Heart left ventricle (tissue), 16 donors: ENCODE data around the gene MRPL47. TPM values are rescaled to one million over a fixed set of nuclear protein-coding genes. Genes with fewer than 3 reads are reported as not detected.

Experiments
- ATAC-seq, 4 donors: fragments of 200-7000 bp; cut with Tn5 transposase; one replicate each; pipeline ENCODE4 v1.9.1; 2020 to 2022; ENCODE audit warnings: moderate library complexity in 4 of 4, mild to moderate bottlenecking in 3 of 4, moderate number of reproducible peaks in 1 of 4
- DNase-seq, 5 donors: peaks; one replicate each; pipeline ENCODE4 v3.0.0-alpha.2; 2020
- H3K27ac ChIP-seq, 12 donors: fragments of 200-600 bp; sonication (generic) in 4 of 12; one replicate each; pipeline versions ENCODE4 v1.5.0 to v1.8.0; 2016 to 2022; ENCODE audit warnings: mild to moderate bottlenecking in 2 of 12
- H3K27me3 ChIP-seq, 9 donors: fragments of 200-600 bp; sonication (generic) in 2 of 9; one replicate each; pipeline versions ENCODE4 v1.5.1 to v1.8.0; 2016 to 2022; ENCODE audit warnings: mild to moderate bottlenecking in 3 of 9
- H3K36me3 ChIP-seq, 9 donors: fragments of 200-600 bp; sonication (generic) in 2 of 9; one replicate each; pipeline versions ENCODE4 v1.5.0 to v1.8.0; 2018 to 2022; ENCODE audit warnings: mild to moderate bottlenecking in 2 of 9
- H3K4me1 ChIP-seq, 12 donors: fragments of 200-600 bp; sonication (generic) in 4 of 12; one replicate each; pipeline versions ENCODE4 v1.5.0 to v1.8.0; 2016 to 2022; ENCODE audit warnings: mild to moderate bottlenecking in 3 of 12
- H3K4me3 ChIP-seq, 12 donors: fragments of 200-600 bp; sonication (generic) in 4 of 12; one replicate each; pipeline versions ENCODE4 v1.5.0 to v1.8.0; 2017 to 2022; ENCODE audit warnings: mild to moderate bottlenecking in 9 of 12, moderate library complexity in 4 of 12
- H3K9me3 ChIP-seq, 12 donors: fragments of 200-600 bp; sonication (generic) in 4 of 12; one replicate each; pipeline versions ENCODE4 v1.5.0 to v1.8.0; 2016 to 2022; ENCODE audit warnings: mild to moderate bottlenecking in 1 of 12
- POLR2A ChIP-seq, 2 donors: fragments of 450-650 bp; IDR thresholded peaks; one replicate each; pipeline ENCODE4 v1.6.1; 2017; ENCODE audit warnings: antibody characterized with exemption in 2 of 2, mild to moderate bottlenecking in 2 of 2, moderate library complexity in 2 of 2
- WGBS, 4 donors: extraction: QIAGEN DNeasy Blood & Tissue Kit in 2 of 4; methylation state at CpG; one replicate each; pipeline versions ENCODE4 v1.1.5 to v1.1.7; 2013 to 2018; 5-methylcytosine and 5-hydroxymethylcytosine counted together
- intact Hi-C, 10 donors: fragments of 100-400 bp; cut with DNase I; formaldehyde crosslinking; loops; one replicate each; pipeline versions ENCODE4 v1.11.1 to v1.14.2; 2022
- long read RNA-seq, 3 donors: library from polyadenylated mRNA; unstranded; transcript quantifications; one replicate each; pipeline ENCODE4 v2.0.0, GENCODE V29; 2020 to 2021
- polyA plus RNA-seq, 2 donors: library from polyadenylated mRNA; stranded (reverse); fragments of 200-250 nt; gene quantifications; one replicate each; pipeline ENCODE4 v1.2.3, GENCODE V29; 2013
- total RNA-seq, 9 donors: library from RNA; depleted of rRNA in 2 of 9; stranded (reverse); fragments of >200 nt in 2 of 9; fragmentation: NEBNext Ultra II Directional in 3 of 9; extraction: Animal tissue kit (Norgen Biotek cat#: 25700) in 3 of 9; gene quantifications; one replicate each; pipeline versions ENCODE4 v1.1.0 to v1.2.4, GENCODE V29; 2016 to 2023
- TF ChIP-seq, protein P1 (sequence below), 12 donors: fragments of 200-600 bp; sonication (generic) in 4 of 12; IDR thresholded peaks; one replicate each; pipeline versions ENCODE4 v1.5.0 to v1.8.0; 2018 to 2022; ENCODE audit warnings: antibody characterized with exemption in 12 of 12, mild to moderate bottlenecking in 5 of 12
- donor health status: ischemic (EF 13 %, LVEDD 7.1; RV severe dilation, severe dysfunction).
- donor health status: healthy with polysubstance abuse.
- donor health status: DM: no; HTN: yes; CAD: no.
- donor health status: DM: no; HTN: no; CAD: no.
- donor health status: ischemic (EF 25% LVEDD 6.9; RV normal size, moderate dysfunction).
- donor health status: ischemic (EF 25% LVEDD 5.7; RV mildly dilated, moderate dysfunction).
- donor health status: healthy.
- donor health status: DM: yes; HTN: yes; CAD: no.
- donor health status: ischemic (EF 35%, LVEDD 5.7; RV mildly dilated, moderate dysfunction).
- donor health status: nonischemic (EF 11% LVEDD 7.7; RV severe dilation, severe dysfunction).
- donor health status: DM: yes; HTN: yes; CAD: no.
- donor health status: PGD.
- donor health status: ischemic (EF 29% LVEDD 5.4; RV normal size, mild dysfunction).
- donor health status: nonischemic (EF 23%, LVEDD 6.1; RV moderate dilation, normal function).

The MRPL47 gene
- total RNA-seq, result 10 to 100 TPM; 37.7 to 53.7 (median 51.9) TPM
- 100 to 1,000 TPM in 1 of 2 donors, 10 to 100 TPM in 1; 78.9 to 123 TPM for polyA plus RNA-seq
- long read RNA-seq, donor 1, transcript MRPL47-203 (7 exons, 1,370 nt), result major isoform, 32 of 38 reads
- long read RNA-seq, donor 1, partial matches to known transcripts, result 3 of 38 reads
- long read RNA-seq, donor 1, other reads (novel, unspliced or antisense), result 1 of 38 reads
- long read RNA-seq, donor 2, transcript MRPL47-203 (7 exons, 1,370 nt), result major isoform, 95 of 107 reads
- long read RNA-seq, donor 2, partial matches to known transcripts, result 2 of 107 reads
- long read RNA-seq, donor 2, other reads (novel, unspliced or antisense), result 8 of 107 reads
- long read RNA-seq, donor 3, transcript MRPL47-203 (7 exons, 1,370 nt), result major isoform, 36 of 39 reads
- long read RNA-seq, donor 3, partial matches to known transcripts, result 0 of 39 reads
- long read RNA-seq, donor 3, other reads (novel, unspliced or antisense), result 3 of 39 reads

DNA sequence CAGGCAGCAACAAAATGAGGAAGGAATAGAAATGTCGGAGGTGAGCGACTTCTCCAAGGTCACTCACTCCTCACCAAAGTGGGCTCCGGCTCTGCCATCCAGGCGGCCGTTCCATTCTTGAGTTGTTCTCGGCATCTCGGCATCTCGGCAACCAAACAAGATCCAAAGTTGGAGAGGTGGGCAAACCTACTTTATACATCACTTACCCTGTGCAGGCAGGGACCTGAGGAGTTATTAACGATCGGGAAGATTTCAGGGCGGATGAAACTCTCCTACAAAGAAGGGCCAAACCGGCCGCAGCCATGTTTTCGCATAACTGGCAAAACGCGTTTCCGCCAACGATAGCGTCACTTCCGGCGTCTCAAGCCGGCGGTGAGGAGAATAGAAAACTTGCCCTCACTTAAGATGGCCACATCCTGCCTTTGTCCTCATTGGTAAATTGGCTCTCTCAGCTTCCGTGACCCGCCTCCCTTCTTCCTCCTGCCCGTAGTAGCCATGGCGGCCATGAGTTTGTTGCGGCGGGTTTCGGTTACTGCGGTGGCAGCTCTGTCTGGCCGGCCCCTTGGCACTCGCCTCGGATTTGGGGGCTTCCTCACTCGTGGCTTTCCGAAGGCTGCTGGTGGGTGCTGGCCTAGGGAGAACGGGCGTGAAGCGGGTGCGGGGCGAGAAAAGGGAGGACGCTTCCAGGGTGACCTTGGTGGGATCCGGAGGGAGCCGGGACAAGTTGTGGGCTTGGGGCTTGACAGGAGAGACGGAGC is at the start of gene MRPL47, which contains the start of gene NDUFB5:
TSS of gene MRPL47 (minus strand) at position 318 of the 758 bp plus-strand sequence. CDS start at position 304, 14 bp downstream.
TSS of gene NDUFB5 (plus strand) at position 474 of the 758 bp plus-strand sequence. CDS start at position 496, 22 bp downstream.
- Histone ChIP-seq H3K4me3 (peak within 1 kb of the TSS; percentile 66 to 94 (median 80)), H3K9me3 (no peaks in the 10 kb centered on the region), H3K27me3 (no peaks in the 10 kb centered on the region), H3K27ac (peak within 1 kb of the TSS; percentile 87 to 98 (median 95)), H3K4me1 (peaks cover 4 to 53% (median 32%) of the 10 kb centered on the region in 12 donors), H3K36me3 (peaks cover 0 to 58% (median 44%) of the 10 kb centered on the region in 9 donors)
- peak; percentile 95 to 96 (median 95) for DNase-seq
- intact Hi-C loops, result loop anchor here in 1 of 10 donors (2.0 kb wide), 1 partner anchor 42 kb away; the partner anchor contains the start of gene ACTL6A
- TF ChIP-seq, protein P1, sequence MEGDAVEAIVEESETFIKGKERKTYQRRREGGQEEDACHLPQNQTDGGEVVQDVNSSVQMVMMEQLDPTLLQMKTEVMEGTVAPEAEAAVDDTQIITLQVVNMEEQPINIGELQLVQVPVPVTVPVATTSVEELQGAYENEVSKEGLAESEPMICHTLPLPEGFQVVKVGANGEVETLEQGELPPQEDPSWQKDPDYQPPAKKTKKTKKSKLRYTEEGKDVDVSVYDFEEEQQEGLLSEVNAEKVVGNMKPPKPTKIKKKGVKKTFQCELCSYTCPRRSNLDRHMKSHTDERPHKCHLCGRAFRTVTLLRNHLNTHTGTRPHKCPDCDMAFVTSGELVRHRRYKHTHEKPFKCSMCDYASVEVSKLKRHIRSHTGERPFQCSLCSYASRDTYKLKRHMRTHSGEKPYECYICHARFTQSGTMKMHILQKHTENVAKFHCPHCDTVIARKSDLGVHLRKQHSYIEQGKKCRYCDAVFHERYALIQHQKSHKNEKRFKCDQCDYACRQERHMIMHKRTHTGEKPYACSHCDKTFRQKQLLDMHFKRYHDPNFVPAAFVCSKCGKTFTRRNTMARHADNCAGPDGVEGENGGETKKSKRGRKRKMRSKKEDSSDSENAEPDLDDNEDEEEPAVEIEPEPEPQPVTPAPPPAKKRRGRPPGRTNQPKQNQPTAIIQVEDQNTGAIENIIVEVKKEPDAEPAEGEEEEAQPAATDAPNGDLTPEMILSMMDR (IDR thresholded peaks at IDR 0.05), result peak in 1 of 12 donors; percentile 7
- peak; percentile 63 to 73 for TF ChIP-seq POLR2A (IDR thresholded peaks at IDR 0.05)
- 0 to 1% (median 0%) methylated on average over 33 to 45 of the region's 45 CpGs for WGBS, 4 donors
- peak; percentile 99 to 100 (median 100) for ATAC-seq

DNA sequence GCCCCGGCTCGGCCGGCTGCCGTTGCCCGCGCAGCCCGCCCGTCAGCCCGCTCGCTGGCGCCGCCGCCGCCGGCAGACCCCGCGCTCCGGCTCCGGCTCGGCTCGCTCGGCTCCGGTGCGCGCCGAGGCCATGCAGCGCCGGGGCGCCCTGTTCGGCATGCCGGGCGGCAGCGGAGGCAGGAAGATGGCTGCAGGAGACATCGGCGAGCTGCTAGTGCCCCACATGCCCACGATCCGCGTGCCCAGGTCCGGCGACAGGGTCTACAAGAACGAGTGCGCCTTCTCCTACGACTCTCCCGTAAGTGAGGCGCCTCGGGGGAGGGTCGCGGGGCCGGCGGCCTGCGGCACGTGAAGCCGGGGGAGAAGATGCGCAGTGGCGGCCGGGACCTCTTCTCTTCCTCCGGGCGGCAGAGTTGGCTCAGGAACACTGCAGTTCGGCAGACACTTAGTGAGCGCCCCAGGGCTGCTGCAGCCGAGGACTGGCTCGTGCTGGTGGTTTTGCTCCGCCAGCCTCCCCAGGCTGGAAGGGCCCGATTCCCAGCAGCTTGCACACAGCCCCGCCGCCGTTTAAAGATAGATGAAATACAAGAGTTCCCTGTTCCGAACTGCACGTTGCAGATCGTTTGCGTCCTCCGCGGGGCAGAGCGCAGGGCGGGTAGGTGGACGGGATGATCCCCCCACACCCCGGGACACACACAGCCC is 48.8 kb upstream of the MRPL47 start:
- TF ChIP-seq, protein P1 (IDR thresholded peaks at IDR 0.05), result peak in 6 of 12 donors; percentile 10 to 40 (median 30)
- TF ChIP-seq POLR2A (IDR thresholded peaks at IDR 0.05), result no peak
- DNase-seq, result peak; percentile 77 to 89 (median 85)
- Histone ChIP-seq H3K36me3 (no peaks in the 10 kb centered on the region), H3K27me3 (no peaks in the 10 kb centered on the region), H3K9me3 (no peaks in the 10 kb centered on the region), H3K27ac (peak overlapping the region; percentile 86 to 97 (median 92)), H3K4me3 (peak overlapping the region; percentile 61 to 93 (median 88)), H3K4me1 (peaks cover 0 to 30% (median 8%) of the 10 kb centered on the region in 12 donors)
- intact Hi-C loops, result loop anchor here in 6 of 10 donors (5.0 to 10.0 kb wide), 5 partner anchors 64 to 92 kb away; no protein-coding TSS in a partner anchor
- peak; percentile 78 to 88 (median 86) for ATAC-seq
- WGBS, 4 donors, result 0 to 1% (median 1%) methylated on average over 15 to 77 of the region's 77 CpGs

DNA sequence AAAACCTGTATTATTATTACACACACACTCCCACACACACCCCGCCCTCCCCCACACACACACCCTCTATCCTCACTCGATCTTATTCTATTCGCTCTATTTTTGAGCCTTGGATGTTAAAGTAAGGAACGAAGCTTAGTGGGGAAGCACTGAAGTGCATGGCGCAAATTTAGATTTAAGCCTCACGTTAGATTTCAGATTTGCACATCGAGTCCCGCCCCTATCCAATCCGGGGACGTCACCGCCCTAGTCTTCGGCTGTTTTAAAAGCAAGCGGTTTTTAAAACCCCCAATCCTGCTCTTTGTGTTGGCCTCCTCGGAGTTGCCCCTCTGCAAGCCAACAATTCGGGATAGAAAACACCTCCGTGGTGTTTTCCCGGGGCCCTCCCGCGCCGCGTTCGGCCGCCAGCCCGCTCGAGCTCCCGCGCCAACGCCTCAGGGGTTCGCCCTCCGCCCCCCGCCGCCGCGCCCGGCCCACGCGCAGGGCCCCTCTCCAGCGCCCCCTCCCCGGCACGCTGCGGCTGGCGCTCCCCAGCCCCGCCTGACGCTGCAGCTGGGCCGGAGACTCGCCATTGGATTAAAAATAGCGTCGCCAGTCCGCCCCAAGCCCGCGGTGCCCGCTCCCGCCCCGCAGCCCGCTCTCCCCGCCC is 48.1 kb upstream of the MRPL47 start, which contains the start of gene USP13:
TSS of gene USP13 (plus strand) at position 594 of the 649 bp plus-strand sequence. CDS start 186 bp downstream, outside the sequence.
- Histone ChIP-seq H3K27me3 (no peaks in the 10 kb centered on the region), H3K27ac (peak within 1 kb of the TSS; percentile 86 to 97 (median 92)), H3K4me1 (peaks cover 0 to 28% (median 8%) of the 10 kb centered on the region in 12 donors), H3K4me3 (peak within 1 kb of the TSS; percentile 61 to 93 (median 88)), H3K36me3 (no peaks in the 10 kb centered on the region), H3K9me3 (no peaks in the 10 kb centered on the region)
- WGBS, 4 donors, result 0 to 1% (median 1%) methylated on average over 45 to 56 of the region's 56 CpGs
- intact Hi-C loops, result loop anchor here in 6 of 10 donors (5.0 to 10.0 kb wide), 5 partner anchors 65 to 92 kb away; no protein-coding TSS in a partner anchor
- ATAC-seq (peak; percentile 31 to 79 (median 64)), DNase-seq (peak; percentile 73 to 81 (median 79))
- no peak for TF ChIP-seq POLR2A (IDR thresholded peaks at IDR 0.05)
- TF ChIP-seq, protein P1 (IDR thresholded peaks at IDR 0.05), result peak in 1 of 12 donors; percentile 11
